Bladder microvascular endothelial cell (primary cell): ENCODE measurements around the gene CLCN3. TPM values are rescaled to one million over a fixed set of nuclear protein-coding genes. Genes with fewer than 3 reads are reported as not detected.

ENCODE experiments used
- total RNA-seq: library from RNA; depleted of rRNA; stranded (reverse); fragments of >200 nt; gene quantifications from 2 replicates; pipeline ENCODE4 v1.2.3, GENCODE V29; 2014

The CLCN3 gene
- 36.4 and 154 TPM in 2 replicates for total RNA-seq

DNA sequence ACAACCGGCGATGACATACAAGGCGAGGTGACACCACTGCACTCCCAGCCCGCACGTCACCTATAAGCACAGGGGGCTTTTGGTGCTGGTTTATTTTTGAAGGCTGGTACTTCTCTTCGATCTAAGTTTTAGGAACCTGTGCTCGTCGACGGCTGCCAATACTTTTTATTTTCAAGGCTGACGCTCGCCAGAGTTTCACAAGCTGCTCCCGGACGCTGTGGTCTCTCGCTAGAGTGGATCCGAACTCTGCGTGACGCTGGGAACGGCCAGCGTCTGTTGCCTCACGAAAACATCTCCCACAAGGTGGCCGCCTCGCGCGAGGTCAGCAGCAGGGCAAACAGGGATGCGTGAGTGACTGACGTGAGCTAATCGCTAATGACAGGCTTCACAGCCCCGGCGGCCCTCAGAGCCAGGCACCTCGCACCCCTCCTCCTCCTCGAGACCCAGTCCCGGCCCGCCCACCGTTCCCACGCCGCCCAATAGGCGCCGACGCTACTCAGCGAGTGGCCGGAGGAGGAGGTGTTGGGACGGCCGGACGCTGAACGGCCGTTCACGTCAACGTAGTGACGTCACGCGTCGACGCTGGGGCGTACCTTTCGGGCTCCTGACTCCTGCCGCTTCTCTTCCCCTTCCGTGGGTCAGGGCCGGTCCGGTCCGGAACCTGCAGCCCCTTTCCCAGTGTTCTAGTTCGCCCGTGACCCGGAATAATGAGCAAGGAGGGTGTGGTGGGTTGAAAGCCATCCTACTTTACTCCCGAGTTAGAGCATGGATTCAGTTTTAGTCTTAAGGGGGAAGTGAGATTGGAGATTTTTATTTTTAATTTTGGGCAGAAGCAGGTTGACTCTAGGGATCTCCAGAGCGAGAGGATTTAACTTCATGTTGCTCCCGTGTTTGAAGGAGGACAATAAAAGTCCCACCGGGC lies at the start of gene CLCN3:
Gene CLCN3 (plus strand): TSS at position 621 of the 922 bp plus-strand sequence. CDS start 15,351 bp downstream, outside the sequence.

DNA sequence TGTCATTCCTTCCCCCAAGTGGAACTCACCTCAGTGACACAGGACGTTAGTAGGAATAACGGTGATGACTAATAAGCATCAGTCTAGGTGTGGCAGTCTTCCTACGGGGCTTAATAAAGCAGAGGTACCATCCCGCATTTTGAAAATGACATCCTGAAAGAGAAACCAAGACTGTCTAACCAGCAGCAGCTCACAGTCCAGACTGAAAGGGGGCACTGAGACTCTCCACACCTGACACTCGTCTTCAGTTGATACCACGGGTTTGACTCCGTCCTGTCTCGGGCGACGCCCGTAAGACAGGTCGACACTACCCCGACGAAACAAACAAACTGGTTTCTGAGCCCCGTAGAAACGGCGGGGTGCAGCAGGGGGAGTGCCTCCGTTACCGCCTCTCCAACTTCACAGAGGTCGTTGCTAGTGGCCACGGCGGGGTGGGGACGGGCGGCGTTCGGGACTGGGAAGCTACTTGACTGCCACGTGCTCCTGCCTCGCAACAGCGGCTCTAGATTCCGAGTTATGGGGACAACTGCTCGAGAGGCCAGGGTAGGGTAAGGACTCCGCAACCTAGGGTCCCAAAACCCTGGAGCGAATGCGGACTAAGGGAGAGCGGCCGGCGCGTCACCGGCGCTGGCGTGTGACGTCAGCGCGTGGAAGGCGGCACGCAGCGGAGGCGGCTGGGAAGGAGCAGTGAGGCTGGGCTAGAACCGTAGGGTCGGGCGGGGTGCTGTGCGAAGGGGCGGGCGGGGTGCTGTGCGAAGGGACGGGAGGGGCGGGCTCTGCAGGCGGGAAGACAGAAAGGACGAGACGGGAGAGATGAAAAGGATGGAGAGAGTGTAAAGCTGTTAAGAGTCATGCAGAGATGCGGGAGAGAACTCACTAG lies 8.1 kb upstream of the CLCN3 start, which contains the start of gene NEK1:
Gene NEK1 (minus strand): TSS at position 593 of the 880 bp plus-strand sequence. CDS start 9,953 bp downstream, outside the sequence.

GRCh38 chr4:169757575-169758184 lies 137.3 kb downstream of the CLCN3 start, which contains the start of gene HPF1:
Gene HPF1 (minus strand): TSS chr4:169757944. CDS start chr4:169757877, 67 bp downstream.

Other genes with a start within 250 kb of the CLCN3 start
- gene NEK1, start 8.0 kb upstream of the CLCN3 start, total RNA-seq: 4.0 and 11.2 TPM in 2 replicates
- 11.3 and 14.2 TPM in 2 replicates for gene HPF1, start 137.4 kb downstream of the CLCN3 start, total RNA-seq